Measurements from ENCODE around the gene PRXL2C. TPM values are rescaled to one million over a fixed set of nuclear protein-coding genes. Genes with fewer than 3 reads are reported as not detected.

Gene PRXL2C
- total and polyA plus RNA-seq, 2 of the 13 experiments (the other 11 are each of a cell fraction or from before 2014, with no cell fraction given), result 11.0 to 13.2 TPM

GRCh38 chr9:96674906-96675538 lies 19.9 kb upstream of the PRXL2C start:
- FAIRE-seq (no peak), DNase-seq (ENCODE audit: low spot score) (no peak), ATAC-seq (no peak)
- Histone ChIP-seq H3K4me3 (replicated peaks in 1 of 3; ENCODE audit: insufficient read depth in 1 of 3, low read depth in 2 of 3, low read length in 3 of 3) (no peak overlapping the region), H4K20me1 (ENCODE audit: insufficient read depth, low read length) (no peaks in the 10 kb centered on the region), H3K4me1 (ENCODE audit: insufficient read depth, low read length) (no peaks in the 10 kb centered on the region), H3K9ac (ENCODE audit: insufficient read depth, low read depth, low read length) (no peak overlapping the region), H3K79me2 (ENCODE audit: insufficient read depth, low read length) (no peaks in the 10 kb centered on the region), H2AFZ (ENCODE audit: low read length) (no peak overlapping the region), H3K27me3 (ENCODE audit: control insufficient read depth in 1 of 2, insufficient read depth in 2 of 2, low read length in 2 of 2) (no peaks in the 10 kb centered on the region), H3K4me2 (ENCODE audit: low read depth, low read length) (no peak overlapping the region), H3K36me3 (replicated peaks in 1 of 2; ENCODE audit: control insufficient read depth in 1 of 2, insufficient read depth in 2 of 2, low read length in 2 of 2) (no peaks in the 10 kb centered on the region), H3K9me3 (ENCODE audit: low read length) (no peaks in the 10 kb centered on the region), H3K27ac (ENCODE audit: extremely low read length, insufficient read depth, low read length) (no peak overlapping the region)
- intact Hi-C loops (cut with micrococcal nuclease; ENCODE audit: unreplicated experiment), result no loop called here
- in situ Hi-C loops (cut with HindIII; ENCODE audit: extremely low pct_ligation_motif_present, low pct_unique_long_range_greater_than_20kb), result loop anchor here (25.0 kb wide), 1 partner anchor 338 kb away; no protein-coding TSS in a partner anchor
- ChIA-PET POLR2A (no interaction called here), CTCF (ENCODE audit: low intra/inter-chr PET ratio, low total read pairs) (no interaction called here)
- TF ChIP-seq SIX4 (CRISPR knock-in tag; IDR thresholded peaks at IDR 0.05) (no peak), KLF6 (CRISPR knock-in tag; IDR thresholded peaks at IDR 0.05) (no peak), ZNF781 (CRISPR knock-in tag; IDR thresholded peaks at IDR 0.05; ENCODE audit: borderline replicate concordance, not compliant biosample characterization) (no peak), HES4 (CRISPR knock-in tag; IDR thresholded peaks at IDR 0.05; ENCODE audit: borderline replicate concordance) (no peak), SRF (IDR thresholded peaks at IDR 0.05; ENCODE audit: low read depth, low read length) (no peak), ZNF292 (CRISPR knock-in tag; IDR thresholded peaks at IDR 0.05; ENCODE audit: borderline replicate concordance, low read depth) (no peak), ZBTB10 (CRISPR knock-in tag; IDR thresholded peaks at IDR 0.05; ENCODE audit: borderline replicate concordance) (no peak), GMEB2 (CRISPR knock-in tag; IDR thresholded peaks at IDR 0.05; ENCODE audit: low read depth) (no peak), ZNF432 (CRISPR knock-in tag; IDR thresholded peaks at IDR 0.05; ENCODE audit: borderline replicate concordance) (no peak), TCF7L2 (IDR thresholded peaks at IDR 0.05; ENCODE audit: low read depth, low read length) (no peak), CBX1 (IDR thresholded peaks at IDR 0.05; ENCODE audit: low read depth) (no peak), ZNF264 (CRISPR knock-in tag; IDR thresholded peaks at IDR 0.05) (no peak), ZNF576 (CRISPR knock-in tag; IDR thresholded peaks at IDR 0.05) (no peak), HNRNPK (IDR thresholded peaks at IDR 0.05; ENCODE audit: low read depth, low read length, poor library complexity, severe bottlenecking) (no peak), CREB3 (CRISPR knock-in tag; IDR thresholded peaks at IDR 0.05) (no peak), FOXC1 (CRISPR knock-in tag; IDR thresholded peaks at IDR 0.05; ENCODE audit: borderline replicate concordance) (no peak), ZNF160 (CRISPR knock-in tag; IDR thresholded peaks at IDR 0.05) (no peak), TSC22D2 (CRISPR knock-in tag; IDR thresholded peaks at IDR 0.05; ENCODE audit: borderline replicate concordance) (no peak), ZNF652 (CRISPR knock-in tag; IDR thresholded peaks at IDR 0.05; ENCODE audit: borderline replicate concordance, low read depth) (no peak), ZNF296 (CRISPR knock-in tag; conservative IDR thresholded peaks at IDR 0.05) (no peak)
- no TSS peak for BruUV-seq (replicated peaks)
